Fibroblast of pulmonary artery (primary cell): ENCODE results near the gene KCNMA1.

Experiments
- DNase-seq: peaks from one replicate; pipeline ENCODE4 v3.0.0-alpha.2; 2010; ENCODE audit warnings: low read depth
- H3K4me3 ChIP-seq: replicated peaks from 2 replicates; pipeline ENCODE4 v1.5.1; 2011; ENCODE audit warnings: low read depth, mild to moderate bottlenecking, control low read depth, low read length, moderate library complexity
- CTCF ChIP-seq: IDR thresholded peaks from 2 replicates; pipeline ENCODE4 v1.5.1; 2011; ENCODE audit warnings: mild to moderate bottlenecking, control low read depth, low read length, inconsistent platforms; ENCODE audit errors: missing control alignments

The KCNMA1 gene

GRCh38 chr10:77121829-77122228 lies 515.8 kb downstream of the KCNMA1 start:
- DNase-seq, result no peak
- TF ChIP-seq CTCF, result no peak
- no peak overlapping the region for H3K4me3 ChIP-seq

DNA sequence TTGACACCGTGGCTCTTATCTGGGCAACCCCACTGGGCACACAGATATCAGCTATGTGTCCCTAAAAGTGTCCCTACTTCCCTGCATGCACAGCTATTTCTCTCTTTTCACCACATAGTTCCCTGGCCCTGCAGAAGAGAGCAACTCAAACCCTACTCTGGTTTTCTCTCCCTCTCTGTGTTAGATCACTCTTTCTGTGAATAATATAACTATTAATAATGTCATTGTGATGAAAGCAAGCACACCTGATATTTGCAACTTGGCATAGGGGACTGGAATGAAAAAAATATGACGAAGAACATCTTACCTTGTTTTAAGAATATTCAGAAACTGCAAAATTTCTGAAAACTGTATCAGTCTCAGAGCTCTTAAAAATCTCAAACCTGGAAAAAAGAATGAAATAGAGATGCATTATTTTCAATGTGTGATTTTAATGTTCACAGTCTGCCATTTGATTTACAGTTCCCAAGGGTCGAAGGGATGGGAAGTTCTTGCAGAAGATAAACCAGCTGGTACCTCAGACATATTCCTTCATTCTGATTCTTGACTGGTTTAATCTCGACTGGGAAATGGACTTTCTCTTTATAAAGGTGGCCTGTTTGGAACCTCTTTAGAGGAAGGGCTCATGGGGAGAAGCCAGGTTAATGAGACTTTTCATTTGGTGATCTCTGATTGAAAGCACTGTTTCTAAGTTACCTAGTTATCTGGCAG lies 516.8 kb downstream of the KCNMA1 start:
- no peak for DNase-seq
- H3K4me3 ChIP-seq, result no peak overlapping the region
- TF ChIP-seq CTCF, result no peak

GRCh38 chr10:77120012-77120411 lies 517.6 kb downstream of the KCNMA1 start:
- DNase-seq, result no peak
- no peak overlapping the region for H3K4me3 ChIP-seq
- TF ChIP-seq CTCF, result no peak

GRCh38 chr10:77118603-77119282 lies 518.9 kb downstream of the KCNMA1 start:
- H3K4me3 ChIP-seq, result no peak overlapping the region
- no peak for TF ChIP-seq CTCF
- no peak for DNase-seq

DNA sequence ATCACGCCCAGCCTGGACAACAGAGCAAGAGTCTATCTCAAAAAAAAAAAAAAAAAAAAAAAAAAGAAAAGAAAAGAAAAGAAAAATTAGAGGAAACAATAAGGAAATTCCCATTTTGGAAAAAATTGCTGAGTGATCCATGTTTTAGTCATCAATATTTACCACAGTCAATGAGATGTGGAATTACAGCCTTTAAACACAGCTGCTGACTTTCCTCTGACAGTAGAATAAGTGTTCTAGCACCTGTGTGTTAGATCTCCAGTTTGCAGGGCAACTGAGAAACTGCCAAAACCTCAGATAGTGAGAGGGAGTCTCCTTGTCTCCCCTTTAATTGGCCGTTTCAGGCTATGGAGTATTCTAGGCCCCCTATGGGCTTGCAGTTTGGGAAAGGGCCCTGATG lies 520.1 kb downstream of the KCNMA1 start:
- TF ChIP-seq CTCF, result no peak
- DNase-seq, result no peak
- H3K4me3 ChIP-seq, result no peak overlapping the region

- TF ChIP-seq CTCF, result no peak
- no peak overlapping the region for H3K4me3 ChIP-seq
- DNase-seq, result no peak
These were observed 520.7 kb downstream of the KCNMA1 start for GRCh38 chr10:77116904-77117303.
